GM12801 (cell line): ENCODE measurements around the gene C19orf73.

Experiments
- CTCF ChIP-seq: IDR thresholded peaks from one replicate; pipeline ENCODE4 v1.5.1; 2011; ENCODE audit warnings: control low read depth; ENCODE audit not compliant: insufficient read length; ENCODE audit errors: extremely low read depth

Gene C19orf73

DNA sequence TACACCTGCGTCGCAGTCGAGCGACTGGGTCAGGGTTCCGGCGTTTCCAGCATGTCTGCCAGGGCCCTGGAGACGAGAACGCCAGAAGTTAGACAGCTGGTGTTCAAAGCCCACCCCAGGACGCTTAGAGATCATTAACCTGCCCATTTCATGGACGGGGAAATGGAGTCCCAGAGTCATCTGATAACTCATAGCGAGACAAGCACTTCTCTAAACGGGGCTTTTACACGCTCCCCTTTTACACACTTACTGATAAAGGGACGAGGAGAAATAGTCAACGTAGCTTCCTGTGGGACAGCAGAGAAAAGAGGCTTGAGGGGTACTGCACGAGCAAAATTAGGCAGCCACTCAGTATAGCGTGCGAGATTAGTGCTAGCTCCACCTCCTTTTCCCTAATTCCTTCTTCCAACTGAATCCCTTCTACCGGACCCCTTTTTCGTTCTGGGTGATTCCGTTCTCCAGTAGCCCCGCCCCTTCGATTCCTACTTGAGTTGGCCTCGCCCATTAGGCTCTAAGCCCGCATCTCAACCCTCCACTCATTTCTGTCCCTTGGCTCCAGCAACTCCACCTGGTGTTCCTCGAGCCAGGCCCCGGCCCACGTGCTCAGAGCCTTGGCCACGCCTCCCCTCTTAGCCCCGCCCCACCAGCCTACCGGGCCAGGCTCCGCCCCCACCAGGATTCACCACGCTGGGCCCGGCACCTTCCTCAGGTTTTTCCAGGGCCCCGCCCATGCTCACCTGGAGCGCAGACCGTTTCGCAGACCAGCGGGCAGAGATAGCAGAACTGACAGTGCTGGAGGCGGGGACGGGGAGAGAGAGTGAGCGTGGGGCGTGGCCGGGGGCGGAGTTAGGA lies 32.5 kb upstream of the C19orf73 start:
- no peak for TF ChIP-seq CTCF

- TF ChIP-seq CTCF, result no peak
Measured at GRCh38 chr19:49150944-49151243, 32.0 kb upstream of the C19orf73 start.

- TF ChIP-seq CTCF, result no peak
Measured at GRCh38 chr19:49150106-49150943, 31.4 kb upstream of the C19orf73 start.

DNA sequence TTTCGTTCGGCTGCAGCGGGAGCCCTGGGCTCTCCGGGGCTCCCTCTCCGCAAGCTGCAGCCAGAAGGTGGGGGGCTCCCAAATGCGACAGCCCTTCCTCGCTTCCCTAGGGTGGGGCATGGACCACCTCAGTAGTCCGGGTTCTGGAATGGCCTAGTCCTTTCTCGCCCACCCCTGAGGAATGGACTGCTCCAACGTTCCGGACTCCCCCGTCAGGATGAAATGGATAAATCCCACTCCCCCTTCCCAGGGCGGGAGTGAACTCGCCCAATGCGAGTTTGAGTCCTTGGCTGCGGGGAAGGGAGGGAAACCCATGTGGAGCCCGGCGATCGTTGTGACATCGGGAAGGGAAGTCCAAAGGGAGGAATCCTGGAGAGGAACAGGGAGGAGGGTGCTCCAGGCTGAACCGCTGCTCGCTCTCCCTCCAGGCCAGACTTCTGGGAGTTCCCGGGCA lies 30.7 kb upstream of the C19orf73 start:
- TF ChIP-seq CTCF, result no peak

GRCh38 chr19:49148784-49149651 lies 30.1 kb upstream of the C19orf73 start:
- no peak for TF ChIP-seq CTCF

- no peak for TF ChIP-seq CTCF
Measured at GRCh38 chr19:49148044-49148682, 29.2 kb upstream of the C19orf73 start.
